ENCODE data around the gene ATXN1. TPM values are rescaled to one million over a fixed set of nuclear protein-coding genes. Genes with fewer than 3 reads are reported as not detected.
A peak's percentile ranks its signal among the peaks of the same experiment; 100 is the strongest.
"Not testable (repeated sequence)": the region's sequence is repeated elsewhere in the genome, so short reads cannot be mapped to it uniquely, and the experiment has no call there.

The ATXN1 gene
- total RNA-seq, 4 donors from 2014 or later = 21.0 to 102 (median 51.1) TPM

DNA sequence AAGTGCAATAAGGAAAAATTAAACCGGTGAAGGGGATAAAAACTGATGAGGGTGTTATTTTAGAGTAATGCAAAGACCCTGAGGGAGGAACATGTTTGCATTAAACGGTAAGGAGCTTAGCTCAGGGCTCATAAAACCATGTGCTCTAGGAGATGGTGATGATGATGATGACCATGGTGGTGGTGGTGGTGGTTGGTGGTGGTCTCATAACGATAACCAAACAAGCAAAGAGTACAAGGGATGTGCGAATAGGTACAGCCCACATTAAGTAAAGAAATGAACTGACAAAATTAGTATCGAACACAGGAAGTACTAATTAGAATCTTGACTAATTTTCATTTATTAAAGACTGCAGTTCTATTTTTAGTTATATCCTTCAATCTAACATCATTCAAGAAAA is 139.1 kb downstream of the ATXN1 start:
- no peaks in the 10 kb centered on the region for H3K27me3 ChIP-seq
- no peak overlapping the region for H3K4me3 ChIP-seq
- intact Hi-C loops (cut with DNase I; ENCODE audit: low total_unique reads) = no loop called here
- H3K27ac ChIP-seq = peak overlapping the region in 1 of 2 donors; percentile 7
- no peaks in the 10 kb centered on the region for H3K36me3 ChIP-seq
- H3K9me3 ChIP-seq = no peaks in the 10 kb centered on the region
- TF ChIP-seq, protein P1, sequence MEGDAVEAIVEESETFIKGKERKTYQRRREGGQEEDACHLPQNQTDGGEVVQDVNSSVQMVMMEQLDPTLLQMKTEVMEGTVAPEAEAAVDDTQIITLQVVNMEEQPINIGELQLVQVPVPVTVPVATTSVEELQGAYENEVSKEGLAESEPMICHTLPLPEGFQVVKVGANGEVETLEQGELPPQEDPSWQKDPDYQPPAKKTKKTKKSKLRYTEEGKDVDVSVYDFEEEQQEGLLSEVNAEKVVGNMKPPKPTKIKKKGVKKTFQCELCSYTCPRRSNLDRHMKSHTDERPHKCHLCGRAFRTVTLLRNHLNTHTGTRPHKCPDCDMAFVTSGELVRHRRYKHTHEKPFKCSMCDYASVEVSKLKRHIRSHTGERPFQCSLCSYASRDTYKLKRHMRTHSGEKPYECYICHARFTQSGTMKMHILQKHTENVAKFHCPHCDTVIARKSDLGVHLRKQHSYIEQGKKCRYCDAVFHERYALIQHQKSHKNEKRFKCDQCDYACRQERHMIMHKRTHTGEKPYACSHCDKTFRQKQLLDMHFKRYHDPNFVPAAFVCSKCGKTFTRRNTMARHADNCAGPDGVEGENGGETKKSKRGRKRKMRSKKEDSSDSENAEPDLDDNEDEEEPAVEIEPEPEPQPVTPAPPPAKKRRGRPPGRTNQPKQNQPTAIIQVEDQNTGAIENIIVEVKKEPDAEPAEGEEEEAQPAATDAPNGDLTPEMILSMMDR (IDR thresholded peaks at IDR 0.05) = no peak
- no peak for TF ChIP-seq POLR2A (IDR thresholded peaks at IDR 0.05)
- no peak for DNase-seq
- peaks cover 0 to 3% of the 10 kb centered on the region in 2 donors for H3K4me1 ChIP-seq

DNA sequence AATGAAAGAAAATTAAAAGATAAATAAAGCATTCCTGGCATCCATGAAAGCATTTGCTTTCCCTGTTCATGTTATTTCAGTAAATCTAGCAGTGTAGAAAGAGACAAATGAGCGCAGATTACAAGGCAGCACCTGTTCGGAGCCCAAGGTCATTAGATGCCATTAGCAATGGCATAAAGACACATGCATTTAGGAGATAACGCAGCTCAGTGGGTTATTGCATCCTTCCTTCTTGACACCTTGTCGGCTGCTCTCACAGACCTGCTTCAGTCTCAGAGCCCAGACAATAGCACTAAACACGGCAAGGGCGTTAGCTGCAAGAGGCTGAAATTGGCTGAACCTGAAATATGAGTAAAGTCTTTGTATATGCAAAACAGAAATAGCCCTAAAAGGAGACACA is 140.3 kb downstream of the ATXN1 start:
- no peak overlapping the region for H3K27ac ChIP-seq
- no peak overlapping the region for H3K4me3 ChIP-seq
- H3K4me1 ChIP-seq = peaks cover 0 to 3% of the 10 kb centered on the region in 2 donors
- H3K9me3 ChIP-seq = no peaks in the 10 kb centered on the region
- H3K27me3 ChIP-seq = no peaks in the 10 kb centered on the region
- intact Hi-C loops (cut with DNase I; ENCODE audit: low total_unique reads) = no loop called here
- TF ChIP-seq, protein P1 (IDR thresholded peaks at IDR 0.05) = no peak
- no peak for TF ChIP-seq POLR2A (IDR thresholded peaks at IDR 0.05)
- no peaks in the 10 kb centered on the region for H3K36me3 ChIP-seq
- DNase-seq = no peak

- Histone ChIP-seq H3K9me3 (no peaks in the 10 kb centered on the region), H3K36me3 (no peaks in the 10 kb centered on the region), H3K4me1 (no peaks in the 10 kb centered on the region), H3K4me3 (no peak overlapping the region), H3K27me3 (no peaks in the 10 kb centered on the region), H3K27ac (no peak overlapping the region)
- no peak for DNase-seq
- intact Hi-C loops (cut with DNase I; ENCODE audit: low total_unique reads) = no loop called here
- TF ChIP-seq POLR2A (IDR thresholded peaks at IDR 0.05) = no peak
Measured at GRCh38 chr6:16619777-16620176, 141.5 kb downstream of the ATXN1 start.

GRCh38 chr6:16618962-16619361 is 142.3 kb downstream of the ATXN1 start:
- H3K27ac ChIP-seq = no peak overlapping the region
- intact Hi-C loops (cut with DNase I; ENCODE audit: low total_unique reads) = no loop called here
- no peaks in the 10 kb centered on the region for H3K4me1 ChIP-seq
- TF ChIP-seq, protein P1 (IDR thresholded peaks at IDR 0.05) = no peak
- no peak for TF ChIP-seq POLR2A (IDR thresholded peaks at IDR 0.05)
- H3K4me3 ChIP-seq = no peak overlapping the region
- no peak for DNase-seq
- no peaks in the 10 kb centered on the region for H3K9me3 ChIP-seq
- no peaks in the 10 kb centered on the region for H3K27me3 ChIP-seq
- H3K36me3 ChIP-seq = no peaks in the 10 kb centered on the region

DNA sequence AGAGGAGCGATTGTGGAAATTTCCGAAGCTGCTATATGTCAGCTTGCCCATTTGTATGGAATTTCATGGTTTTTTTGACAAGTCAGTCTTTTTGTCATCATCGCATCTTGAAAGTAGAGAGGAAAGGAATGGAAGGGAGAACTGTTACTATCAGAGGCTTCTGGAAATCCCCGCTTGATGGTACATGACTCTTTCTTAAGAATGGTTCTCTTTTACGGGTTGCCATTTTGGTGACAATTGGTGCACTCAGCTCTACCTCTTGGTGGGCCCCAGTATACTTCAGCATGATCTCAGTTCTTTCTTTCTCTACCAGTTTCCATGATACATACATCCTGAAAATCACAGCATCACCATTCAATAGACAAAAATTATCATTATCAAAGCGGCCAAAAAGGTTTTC is 146.0 kb downstream of the ATXN1 start:
- H3K9me3 ChIP-seq; H3K27ac ChIP-seq; intact Hi-C loops (cut with DNase I; ENCODE audit: low total_unique reads); H3K4me1 ChIP-seq; H3K36me3 ChIP-seq; H3K4me3 ChIP-seq; DNase-seq; H3K27me3 ChIP-seq: not testable (repeated sequence)

GRCh38 chr6:16614143-16614542 is 147.1 kb downstream of the ATXN1 start:
- intact Hi-C loops (cut with DNase I; ENCODE audit: low total_unique reads) = not testable (repeated sequence)

GRCh38 chr6:16613504-16613903 is 147.8 kb downstream of the ATXN1 start:
- intact Hi-C loops (cut with DNase I; ENCODE audit: low total_unique reads); H3K27me3 ChIP-seq: not testable (repeated sequence)

More at GRCh38 chr6:16614143-16614542, 147.1 kb downstream of the ATXN1 start:
- not testable (repeated sequence) for H3K36me3 ChIP-seq, H3K9me3 ChIP-seq, H3K4me3 ChIP-seq, DNase-seq, H3K4me1 ChIP-seq, H3K27me3 ChIP-seq, H3K27ac ChIP-seq

More at GRCh38 chr6:16613504-16613903, 147.8 kb downstream of the ATXN1 start:
- H3K4me1 ChIP-seq, H3K36me3 ChIP-seq, H3K4me3 ChIP-seq, DNase-seq, H3K9me3 ChIP-seq, H3K27ac ChIP-seq: not testable (repeated sequence)
